Ishikawa (cell line): ENCODE data around the gene FAM20C.

Experiments used
- CEBPB ChIP-seq: IDR thresholded peaks from 2 replicates; pipeline ENCODE4 v1.6.1; 2012
- CREB1 ChIP-seq: IDR thresholded peaks from 2 replicates; pipeline ENCODE4 v1.6.1; 2012; ENCODE audit warnings: low read depth
- EGR1 ChIP-seq: IDR thresholded peaks from 2 replicates; pipeline ENCODE4 v1.6.1; 2012
- EP300 ChIP-seq: IDR thresholded peaks from 2 replicates; pipeline ENCODE4 v1.6.1; 2012; ENCODE audit warnings: borderline replicate concordance
- FOXM1 ChIP-seq: IDR thresholded peaks from 2 replicates; pipeline ENCODE4 v1.6.1; 2012; ENCODE audit warnings: low read depth, borderline replicate concordance
- NFIC ChIP-seq: IDR thresholded peaks from 2 replicates; pipeline ENCODE4 v1.6.1; 2012
- RAD21 ChIP-seq: IDR thresholded peaks from 2 replicates; pipeline ENCODE4 v1.6.1; 2012; ENCODE audit warnings: low read depth
- TAF1 ChIP-seq: IDR thresholded peaks from 2 replicates; pipeline ENCODE4 v1.6.1; 2012; ENCODE audit warnings: low read depth, mild to moderate bottlenecking
- TCF12 ChIP-seq: IDR thresholded peaks from 2 replicates; pipeline ENCODE4 v1.6.1; 2012; ENCODE audit warnings: low read depth
- TEAD4 ChIP-seq: IDR thresholded peaks from 2 replicates; pipeline ENCODE4 v1.6.1; 2012
- YY1 ChIP-seq: IDR thresholded peaks from 2 replicates; pipeline ENCODE4 v1.6.1; 2012; ENCODE audit warnings: low read depth
- ZBTB7A ChIP-seq: IDR thresholded peaks from 2 replicates; pipeline ENCODE4 v1.6.1; 2012; ENCODE audit warnings: low read depth
- TF ChIP-seq, protein P1 (sequence below): IDR thresholded peaks from 2 replicates; pipeline ENCODE4 v1.6.1; 2012; ENCODE audit warnings: low read depth, mild to moderate bottlenecking
- TF ChIP-seq, protein P2 (sequence below): IDR thresholded peaks from 2 replicates; pipeline ENCODE4 v1.6.1; 2012
- TF ChIP-seq, protein P3 (sequence below): IDR thresholded peaks from 2 replicates; pipeline ENCODE4 v1.6.1; 2012

FAM20C gene

DNA sequence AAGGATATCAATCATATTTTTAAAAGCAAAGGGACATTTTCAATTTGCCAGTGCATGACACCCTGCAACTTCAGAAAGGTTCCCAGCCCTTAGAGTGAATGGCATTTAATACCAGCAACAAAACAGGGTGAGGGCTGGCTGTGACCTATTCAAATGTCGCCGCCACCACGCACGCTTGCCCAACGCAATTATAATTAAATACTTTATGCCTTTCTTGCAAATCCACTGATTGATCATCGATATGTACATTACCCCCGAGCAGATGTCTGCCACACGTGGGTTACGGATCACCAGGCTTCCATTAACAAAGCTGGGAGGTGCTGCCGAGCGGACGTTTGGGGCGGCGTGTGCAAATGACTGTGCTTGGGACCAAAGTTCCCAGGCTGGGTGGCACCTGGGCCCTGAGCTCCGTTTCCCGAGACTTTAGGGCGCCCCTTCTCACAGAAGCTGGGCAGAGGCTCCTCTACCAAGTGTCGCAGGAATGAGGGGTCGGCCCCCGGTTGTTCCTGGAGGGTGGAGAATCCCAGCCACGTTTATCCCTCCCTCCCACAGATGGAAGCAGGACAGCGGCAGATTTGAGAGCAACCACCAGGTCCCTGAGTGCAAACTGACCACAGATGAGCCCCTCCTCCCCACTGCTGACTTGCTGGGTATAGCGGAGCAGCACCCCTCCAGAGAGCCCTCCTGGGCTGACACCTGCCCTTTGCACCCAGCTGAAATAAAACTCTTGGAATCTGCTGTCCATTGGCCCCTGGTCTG, 101.5 kb downstream of the FAM20C start:
- no peak for TF ChIP-seq FOXM1
- no peak for TF ChIP-seq RAD21
- TF ChIP-seq, protein P1, sequence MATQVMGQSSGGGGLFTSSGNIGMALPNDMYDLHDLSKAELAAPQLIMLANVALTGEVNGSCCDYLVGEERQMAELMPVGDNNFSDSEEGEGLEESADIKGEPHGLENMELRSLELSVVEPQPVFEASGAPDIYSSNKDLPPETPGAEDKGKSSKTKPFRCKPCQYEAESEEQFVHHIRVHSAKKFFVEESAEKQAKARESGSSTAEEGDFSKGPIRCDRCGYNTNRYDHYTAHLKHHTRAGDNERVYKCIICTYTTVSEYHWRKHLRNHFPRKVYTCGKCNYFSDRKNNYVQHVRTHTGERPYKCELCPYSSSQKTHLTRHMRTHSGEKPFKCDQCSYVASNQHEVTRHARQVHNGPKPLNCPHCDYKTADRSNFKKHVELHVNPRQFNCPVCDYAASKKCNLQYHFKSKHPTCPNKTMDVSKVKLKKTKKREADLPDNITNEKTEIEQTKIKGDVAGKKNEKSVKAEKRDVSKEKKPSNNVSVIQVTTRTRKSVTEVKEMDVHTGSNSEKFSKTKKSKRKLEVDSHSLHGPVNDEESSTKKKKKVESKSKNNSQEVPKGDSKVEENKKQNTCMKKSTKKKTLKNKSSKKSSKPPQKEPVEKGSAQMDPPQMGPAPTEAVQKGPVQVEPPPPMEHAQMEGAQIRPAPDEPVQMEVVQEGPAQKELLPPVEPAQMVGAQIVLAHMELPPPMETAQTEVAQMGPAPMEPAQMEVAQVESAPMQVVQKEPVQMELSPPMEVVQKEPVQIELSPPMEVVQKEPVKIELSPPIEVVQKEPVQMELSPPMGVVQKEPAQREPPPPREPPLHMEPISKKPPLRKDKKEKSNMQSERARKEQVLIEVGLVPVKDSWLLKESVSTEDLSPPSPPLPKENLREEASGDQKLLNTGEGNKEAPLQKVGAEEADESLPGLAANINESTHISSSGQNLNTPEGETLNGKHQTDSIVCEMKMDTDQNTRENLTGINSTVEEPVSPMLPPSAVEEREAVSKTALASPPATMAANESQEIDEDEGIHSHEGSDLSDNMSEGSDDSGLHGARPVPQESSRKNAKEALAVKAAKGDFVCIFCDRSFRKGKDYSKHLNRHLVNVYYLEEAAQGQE: no peak
- TF ChIP-seq, protein P2, sequence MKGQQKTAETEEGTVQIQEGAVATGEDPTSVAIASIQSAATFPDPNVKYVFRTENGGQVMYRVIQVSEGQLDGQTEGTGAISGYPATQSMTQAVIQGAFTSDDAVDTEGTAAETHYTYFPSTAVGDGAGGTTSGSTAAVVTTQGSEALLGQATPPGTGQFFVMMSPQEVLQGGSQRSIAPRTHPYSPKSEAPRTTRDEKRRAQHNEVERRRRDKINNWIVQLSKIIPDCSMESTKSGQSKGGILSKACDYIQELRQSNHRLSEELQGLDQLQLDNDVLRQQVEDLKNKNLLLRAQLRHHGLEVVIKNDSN: no peak
- no peak for TF ChIP-seq YY1

DNA sequence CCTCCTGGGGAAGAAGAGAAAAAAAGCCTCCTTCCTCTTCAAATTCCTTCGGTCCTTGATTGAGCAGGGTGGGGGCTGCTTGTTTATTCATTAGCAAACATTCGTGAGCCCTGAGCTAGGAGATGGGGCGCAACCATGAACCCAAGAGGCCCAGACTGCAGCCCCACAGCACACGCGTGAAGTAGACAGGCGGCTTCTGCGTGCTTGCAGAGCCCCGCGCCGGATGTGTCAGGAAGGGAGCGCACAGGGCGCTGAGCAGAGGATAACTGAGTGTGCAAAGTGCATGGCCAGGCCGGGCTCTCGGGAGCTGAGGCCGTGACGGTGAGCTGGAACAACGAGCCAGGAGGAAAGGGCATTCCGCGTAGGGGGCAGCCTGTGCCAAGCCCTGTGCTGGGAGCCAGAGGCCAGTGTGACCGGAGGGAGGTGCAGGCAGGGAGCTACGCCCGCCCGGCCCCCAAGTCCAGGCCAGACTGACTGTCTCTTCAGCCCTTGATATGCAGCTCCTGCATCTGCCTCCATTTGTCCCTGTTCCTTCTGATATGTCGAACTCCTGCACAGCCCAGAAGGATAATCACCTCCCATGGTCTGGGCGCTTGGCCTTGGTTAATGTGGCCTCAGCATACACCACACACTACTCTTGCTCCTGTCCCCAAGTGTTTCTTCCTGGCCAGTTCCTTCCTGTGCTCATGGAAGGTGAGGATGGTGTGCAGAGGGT, 102.2 kb downstream of the FAM20C start:
- TF ChIP-seq FOXM1: no peak
- TF ChIP-seq YY1: no peak
- no peak for TF ChIP-seq EGR1
- no peak for TF ChIP-seq TAF1

DNA sequence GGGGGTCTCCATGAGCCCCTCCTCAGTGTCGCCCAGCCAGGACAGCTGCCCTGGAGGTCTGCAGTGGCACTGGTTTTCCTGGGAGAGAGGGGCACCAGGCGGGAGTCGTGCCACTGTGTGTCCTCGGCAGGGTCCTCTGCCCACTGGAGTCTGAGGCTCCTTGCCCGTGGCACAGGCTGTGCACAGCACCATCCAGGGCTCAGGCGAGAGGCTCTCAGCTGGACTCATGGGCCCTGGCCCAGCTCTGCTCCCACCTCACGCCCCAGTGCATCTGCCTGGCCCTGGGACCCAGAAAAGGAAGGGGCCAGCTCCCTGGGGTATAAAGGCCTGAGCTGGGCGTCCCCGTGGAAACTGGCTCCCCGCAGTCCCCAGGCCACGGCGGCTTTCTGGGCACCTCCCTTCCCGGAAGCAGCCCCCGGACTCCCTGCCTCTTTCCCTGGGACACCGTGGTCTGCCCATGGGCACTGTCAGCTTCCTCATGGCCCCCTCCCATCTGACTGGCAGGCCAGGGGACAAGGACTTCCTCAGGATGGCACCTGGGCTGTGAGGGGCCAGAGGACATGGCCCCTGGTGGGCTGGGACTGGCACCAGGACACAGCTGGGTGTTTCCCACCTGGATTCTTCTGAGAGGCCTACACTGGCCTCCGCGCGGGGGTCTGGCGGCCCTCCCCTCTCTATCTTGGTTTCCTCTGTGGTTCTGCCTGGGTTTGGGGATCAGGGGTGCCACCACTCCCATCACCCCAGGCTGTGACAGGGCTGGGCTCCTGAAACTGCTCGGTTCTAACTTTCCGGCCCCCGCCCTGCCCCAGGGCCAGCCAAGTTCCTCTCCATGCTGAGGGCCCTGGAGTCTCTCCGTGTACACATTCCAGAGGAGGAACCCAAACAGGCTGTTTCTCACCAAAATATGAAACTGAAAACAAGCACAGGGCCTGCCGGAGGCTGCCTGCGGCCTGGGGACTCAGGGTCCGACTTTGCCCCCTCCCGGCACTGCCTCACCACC, 103.1 kb downstream of the FAM20C start:
- TF ChIP-seq TAF1 (no peak), YY1 (no peak), CREB1 (no peak), RAD21 (no peak), CEBPB (no peak), EGR1 (no peak), ZBTB7A (no peak), NFIC (no peak), FOXM1 (no peak), TEAD4 (no peak), TCF12 (no peak), EP300 (no peak)
- TF ChIP-seq, protein P1: no peak
- TF ChIP-seq, protein P2: no peak
- TF ChIP-seq, protein P3, sequence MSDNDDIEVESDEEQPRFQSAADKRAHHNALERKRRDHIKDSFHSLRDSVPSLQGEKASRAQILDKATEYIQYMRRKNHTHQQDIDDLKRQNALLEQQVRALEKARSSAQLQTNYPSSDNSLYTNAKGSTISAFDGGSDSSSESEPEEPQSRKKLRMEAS: no peak

DNA sequence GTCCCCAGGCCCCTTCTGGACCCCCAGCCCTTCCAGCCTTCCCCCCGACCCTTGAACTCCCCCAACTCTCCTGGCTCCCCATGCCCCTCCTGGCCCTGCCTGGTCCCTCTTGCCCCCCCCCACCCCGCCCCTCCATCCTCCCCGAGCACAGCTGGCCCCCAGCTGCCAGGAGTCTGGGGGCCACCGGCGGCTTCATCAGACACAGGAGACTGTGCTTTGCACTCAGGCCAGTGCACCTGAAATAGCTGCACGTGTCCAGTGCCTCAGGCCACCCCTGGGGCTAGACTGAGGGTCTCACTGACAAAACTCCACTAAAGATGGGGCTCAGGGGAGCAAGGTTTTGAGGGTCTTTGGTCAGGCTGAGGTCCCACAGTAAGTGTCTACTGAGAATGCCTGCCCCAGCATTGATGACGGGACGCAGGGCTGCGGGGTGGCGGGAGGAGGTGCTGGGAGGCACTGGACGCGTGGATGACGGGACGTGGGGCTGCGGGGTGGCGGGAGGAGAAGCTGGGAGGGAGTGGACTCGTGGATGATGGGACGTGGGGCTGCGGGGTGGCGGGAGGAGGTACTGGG, 104.1 kb downstream of the FAM20C start:
- no peak for TF ChIP-seq RAD21
- no peak for TF ChIP-seq CEBPB
- TF ChIP-seq TAF1: no peak
- TF ChIP-seq, protein P3: no peak
- no peak for TF ChIP-seq EGR1
- TF ChIP-seq NFIC: no peak
- no peak for TF ChIP-seq CREB1
